ENCODE data around the gene SLC22A17. TPM values are rescaled to one million over a fixed set of nuclear protein-coding genes. Genes with fewer than 3 reads are reported as not detected.

Gene SLC22A17
- total and polyA plus RNA-seq, 2 of the 13 experiments (the other 11 are each of a cell fraction or from before 2014, with no cell fraction given), result 0.95 to 1.1 TPM

DNA sequence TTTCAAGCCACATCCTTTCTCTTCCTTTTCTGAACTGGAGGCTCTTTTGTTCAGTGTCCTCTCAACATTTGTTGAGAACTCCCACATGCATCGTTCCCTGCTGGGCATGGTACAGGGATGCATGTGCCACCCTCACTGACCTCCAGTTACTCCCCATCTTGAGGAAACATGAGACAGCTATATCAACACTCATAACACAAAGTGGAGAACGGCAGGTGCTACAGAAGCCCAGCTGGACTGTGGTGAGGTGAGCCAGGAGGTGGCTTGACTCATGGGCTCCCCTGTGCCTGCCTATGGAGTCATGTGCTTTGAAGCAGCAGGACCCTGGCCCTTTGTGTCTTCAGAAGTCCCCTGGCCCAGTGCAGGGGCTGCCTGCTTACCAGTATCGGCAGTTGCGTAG is 45.7 kb upstream of the SLC22A17 start:
- H3K27ac ChIP-seq (ENCODE audit: extremely low read length, insufficient read depth, low read length), result no peak overlapping the region
- ChIA-PET POLR2A (no interaction called here), CTCF (ENCODE audit: low intra/inter-chr PET ratio, low total read pairs) (no interaction called here)
- H3K36me3 ChIP-seq (replicated peaks in 1 of 2; ENCODE audit: control insufficient read depth in 1 of 2, insufficient read depth in 2 of 2, low read length in 2 of 2), result no peaks in the 10 kb centered on the region
- TF ChIP-seq TGIF2 (CRISPR knock-in tag; IDR thresholded peaks at IDR 0.05), result no peak
- no peak for TF ChIP-seq NFKB2 (CRISPR knock-in tag; IDR thresholded peaks at IDR 0.05; ENCODE audit: borderline replicate concordance)
- no peak for TF ChIP-seq PCBP2 (optimal IDR thresholded peaks at IDR 0.05; ENCODE audit: low read depth, low read length, poor library complexity, severe bottlenecking)
- no peak for TF ChIP-seq TIGD3 (CRISPR knock-in tag; IDR thresholded peaks at IDR 0.05; ENCODE audit: borderline replicate concordance)
- no peak for TF ChIP-seq SNRNP70 (IDR thresholded peaks at IDR 0.05; ENCODE audit: low read depth, low read length)
- TF ChIP-seq, protein P1, sequence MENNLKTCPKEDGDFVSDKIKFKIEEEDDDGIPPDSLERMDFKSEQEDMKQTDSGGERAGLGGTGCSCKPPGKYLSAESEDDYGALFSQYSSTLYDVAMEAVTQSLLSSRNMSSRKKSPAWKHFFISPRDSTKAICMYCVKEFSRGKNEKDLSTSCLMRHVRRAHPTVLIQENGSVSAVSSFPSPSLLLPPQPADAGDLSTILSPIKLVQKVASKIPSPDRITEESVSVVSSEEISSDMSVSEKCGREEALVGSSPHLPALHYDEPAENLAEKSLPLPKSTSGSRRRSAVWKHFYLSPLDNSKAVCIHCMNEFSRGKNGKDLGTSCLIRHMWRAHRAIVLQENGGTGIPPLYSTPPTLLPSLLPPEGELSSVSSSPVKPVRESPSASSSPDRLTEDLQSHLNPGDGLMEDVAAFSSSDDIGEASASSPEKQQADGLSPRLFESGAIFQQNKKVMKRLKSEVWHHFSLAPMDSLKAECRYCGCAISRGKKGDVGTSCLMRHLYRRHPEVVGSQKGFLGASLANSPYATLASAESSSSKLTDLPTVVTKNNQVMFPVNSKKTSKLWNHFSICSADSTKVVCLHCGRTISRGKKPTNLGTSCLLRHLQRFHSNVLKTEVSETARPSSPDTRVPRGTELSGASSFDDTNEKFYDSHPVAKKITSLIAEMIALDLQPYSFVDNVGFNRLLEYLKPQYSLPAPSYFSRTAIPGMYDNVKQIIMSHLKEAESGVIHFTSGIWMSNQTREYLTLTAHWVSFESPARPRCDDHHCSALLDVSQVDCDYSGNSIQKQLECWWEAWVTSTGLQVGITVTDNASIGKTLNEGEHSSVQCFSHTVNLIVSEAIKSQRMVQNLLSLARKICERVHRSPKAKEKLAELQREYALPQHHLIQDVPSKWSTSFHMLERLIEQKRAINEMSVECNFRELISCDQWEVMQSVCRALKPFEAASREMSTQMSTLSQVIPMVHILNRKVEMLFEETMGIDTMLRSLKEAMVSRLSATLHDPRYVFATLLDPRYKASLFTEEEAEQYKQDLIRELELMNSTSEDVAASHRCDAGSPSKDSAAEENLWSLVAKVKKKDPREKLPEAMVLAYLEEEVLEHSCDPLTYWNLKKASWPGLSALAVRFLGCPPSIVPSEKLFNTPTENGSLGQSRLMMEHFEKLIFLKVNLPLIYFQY (CRISPR knock-in tag; IDR thresholded peaks at IDR 0.05; ENCODE audit: borderline replicate concordance), result no peak
- 0 out of 2 replicates have a peak, but pooled peaks have one; percentile 36 for TF ChIP-seq ZNF446 (CRISPR knock-in tag; IDR thresholded peaks at IDR 0.05)
- TF ChIP-seq NCOA1 (CRISPR knock-in tag; IDR thresholded peaks at IDR 0.05), result no peak
- no peak for TF ChIP-seq MZF1 (CRISPR knock-in tag; IDR thresholded peaks at IDR 0.05; ENCODE audit: borderline replicate concordance)
- no peaks in the 10 kb centered on the region for H3K4me1 ChIP-seq (ENCODE audit: insufficient read depth, low read length)
- H3K9ac ChIP-seq (ENCODE audit: insufficient read depth, low read depth, low read length), result no peak overlapping the region
- no peaks in the 10 kb centered on the region for H4K20me1 ChIP-seq (ENCODE audit: insufficient read depth, low read length)
- no peak overlapping the region for H2AFZ ChIP-seq (ENCODE audit: low read length)
- H3K4me3 ChIP-seq (replicated peaks in 1 of 3; ENCODE audit: insufficient read depth in 1 of 3, low read depth in 2 of 3, low read length in 3 of 3), result no peak overlapping the region
- no peak for FAIRE-seq
- no peak overlapping the region for H3K4me2 ChIP-seq (ENCODE audit: low read depth, low read length)
- no TSS peak for BruUV-seq (replicated peaks)
- peaks cover 30 to 78% of the 10 kb centered on the region in 2 experiments for H3K27me3 ChIP-seq (ENCODE audit: control insufficient read depth in 1 of 2, insufficient read depth in 2 of 2, low read length in 2 of 2)
- ATAC-seq, result no peak; the same call in 2 of the 3 replicates
- no peak for DNase-seq (ENCODE audit: low spot score)
- 53% methylated on average over 4 of the region's 4 CpGs for WGBS (ENCODE audit: low lambda C conversion rate)
- intact Hi-C loops (cut with micrococcal nuclease; ENCODE audit: unreplicated experiment) (no loop called here), in situ Hi-C loops (cut with HindIII; ENCODE audit: extremely low pct_ligation_motif_present, low pct_unique_long_range_greater_than_20kb) (no loop called here)
- H3K79me2 ChIP-seq (ENCODE audit: insufficient read depth, low read length), result no peaks in the 10 kb centered on the region
- no peaks in the 10 kb centered on the region for H3K9me3 ChIP-seq (ENCODE audit: low read length)
